ENCODE measurements around the gene HAUS1.

The HAUS1 gene

DNA sequence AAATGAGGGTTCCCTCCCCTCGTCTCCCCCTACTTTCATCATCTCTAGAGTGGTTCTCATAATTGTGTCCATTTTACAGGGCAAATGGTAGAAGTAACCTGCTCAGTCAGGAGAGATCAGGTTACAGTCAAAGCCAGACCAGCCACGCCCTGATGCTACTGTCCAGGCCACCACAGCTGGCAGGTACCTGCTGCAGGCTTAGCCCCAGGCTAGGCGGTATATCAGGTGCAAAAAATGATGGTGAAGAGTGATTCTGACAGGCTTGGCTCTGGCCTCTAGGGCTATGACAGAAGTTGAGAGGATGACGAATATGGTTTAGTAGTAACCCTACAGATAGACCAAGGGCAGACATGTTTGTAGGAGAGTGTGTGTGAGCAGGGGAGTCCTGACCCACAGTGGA, 67.1 kb downstream of the HAUS1 start:
- no peak for DNase-seq (ENCODE audit: low read depth)
- TF ChIP-seq, protein P1, sequence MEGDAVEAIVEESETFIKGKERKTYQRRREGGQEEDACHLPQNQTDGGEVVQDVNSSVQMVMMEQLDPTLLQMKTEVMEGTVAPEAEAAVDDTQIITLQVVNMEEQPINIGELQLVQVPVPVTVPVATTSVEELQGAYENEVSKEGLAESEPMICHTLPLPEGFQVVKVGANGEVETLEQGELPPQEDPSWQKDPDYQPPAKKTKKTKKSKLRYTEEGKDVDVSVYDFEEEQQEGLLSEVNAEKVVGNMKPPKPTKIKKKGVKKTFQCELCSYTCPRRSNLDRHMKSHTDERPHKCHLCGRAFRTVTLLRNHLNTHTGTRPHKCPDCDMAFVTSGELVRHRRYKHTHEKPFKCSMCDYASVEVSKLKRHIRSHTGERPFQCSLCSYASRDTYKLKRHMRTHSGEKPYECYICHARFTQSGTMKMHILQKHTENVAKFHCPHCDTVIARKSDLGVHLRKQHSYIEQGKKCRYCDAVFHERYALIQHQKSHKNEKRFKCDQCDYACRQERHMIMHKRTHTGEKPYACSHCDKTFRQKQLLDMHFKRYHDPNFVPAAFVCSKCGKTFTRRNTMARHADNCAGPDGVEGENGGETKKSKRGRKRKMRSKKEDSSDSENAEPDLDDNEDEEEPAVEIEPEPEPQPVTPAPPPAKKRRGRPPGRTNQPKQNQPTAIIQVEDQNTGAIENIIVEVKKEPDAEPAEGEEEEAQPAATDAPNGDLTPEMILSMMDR (IDR thresholded peaks at IDR 0.05; ENCODE audit: insufficient read depth, low read depth, low read length, missing control alignments) = no peak
- no peak overlapping the region for H3K4me3 ChIP-seq (ENCODE audit: low read length)

DNA sequence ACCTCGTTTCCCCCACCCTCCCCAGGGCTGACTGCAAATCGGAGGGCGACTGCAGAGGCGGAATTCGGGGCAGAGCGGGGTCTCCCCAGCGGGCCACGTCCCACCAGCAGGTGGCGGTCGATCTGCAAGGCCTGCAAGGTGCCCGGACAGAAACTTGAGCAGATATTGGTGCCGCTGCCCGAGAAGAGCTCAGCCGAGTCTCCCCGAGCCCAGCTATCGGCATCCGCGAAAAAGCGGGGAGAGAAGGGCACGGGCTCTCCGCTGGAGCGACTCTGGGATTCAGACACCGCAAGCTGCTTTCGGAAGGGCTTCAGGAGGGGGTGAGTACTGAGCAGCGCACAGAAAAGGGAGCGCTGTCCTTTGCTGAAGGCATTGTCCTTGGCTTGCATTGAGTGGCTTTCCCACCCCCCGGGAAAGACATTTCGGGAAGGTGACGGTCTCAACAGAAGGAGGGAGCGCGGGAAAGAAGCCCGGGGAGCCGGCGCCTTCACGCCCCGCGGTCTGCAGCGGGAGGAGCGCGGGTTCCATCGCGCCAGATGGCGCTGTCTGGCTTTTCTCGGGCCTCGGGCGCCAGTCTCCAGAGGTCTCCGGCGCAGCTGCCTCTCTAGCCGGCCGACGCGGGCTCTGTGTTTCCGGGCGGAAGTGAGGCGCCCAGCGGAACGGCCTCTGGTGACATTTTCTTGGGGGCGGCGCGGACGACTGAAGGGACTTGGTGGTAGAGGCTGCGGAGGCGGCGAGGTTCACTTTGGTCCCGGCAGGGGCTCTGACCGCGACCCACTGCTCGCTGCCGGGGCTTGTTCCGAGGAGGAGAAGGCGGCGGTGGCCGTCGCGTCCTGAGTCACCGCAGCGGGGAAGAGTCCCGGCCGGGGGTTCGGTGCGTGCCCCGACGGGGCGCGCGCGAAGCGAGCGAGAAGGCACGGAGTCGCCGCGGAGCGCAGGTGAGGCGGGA, 69.5 kb downstream of the HAUS1 start:
- TF ChIP-seq, protein P1 (IDR thresholded peaks at IDR 0.05; ENCODE audit: insufficient read depth, low read depth, low read length, missing control alignments) = peak; percentile 89
- peak; percentile 94 for DNase-seq (ENCODE audit: low read depth)
- H3K4me3 ChIP-seq (ENCODE audit: low read length) = peak overlapping the region; percentile 83

DNA sequence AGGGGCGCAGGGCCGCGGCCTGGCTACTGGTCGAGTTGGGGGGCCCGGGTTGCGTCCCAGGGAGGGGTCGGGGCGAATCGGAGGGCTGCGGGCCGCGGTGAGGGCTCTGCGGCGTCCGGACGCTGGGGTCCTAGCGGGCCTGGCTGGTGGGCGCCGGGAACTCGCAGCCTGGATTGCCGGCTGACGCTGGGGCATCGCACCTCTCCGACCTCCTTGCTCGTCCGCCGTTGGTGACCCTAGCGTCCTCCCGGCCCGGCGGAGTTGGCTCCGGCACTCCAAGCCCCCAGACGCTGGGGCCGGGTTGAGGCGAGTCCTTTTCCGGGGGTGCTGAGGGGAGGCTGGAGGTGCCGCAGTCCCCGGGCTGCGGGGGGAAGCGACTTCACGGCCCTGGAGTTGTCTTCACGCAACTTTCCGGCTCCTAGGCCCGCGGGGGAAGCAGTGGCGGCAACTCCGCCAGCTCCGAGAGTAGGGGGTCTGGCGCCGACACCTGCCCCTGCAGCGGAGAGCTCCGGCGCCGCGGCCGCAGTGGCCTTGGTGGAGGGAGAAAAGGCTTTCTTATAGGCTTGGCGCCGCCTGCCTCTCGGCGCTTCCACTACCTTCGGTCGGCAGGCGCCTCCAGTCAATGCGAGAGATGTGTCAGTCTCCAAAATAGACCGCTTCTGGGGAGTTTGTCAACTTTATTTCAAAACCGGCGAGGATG, 70.3 kb downstream of the HAUS1 start:
- TF ChIP-seq, protein P1 (IDR thresholded peaks at IDR 0.05; ENCODE audit: insufficient read depth, low read depth, low read length, missing control alignments) = peak; percentile 24
- peak overlapping the region; percentile 83 for H3K4me3 ChIP-seq (ENCODE audit: low read length)
- DNase-seq (ENCODE audit: low read depth) = peak; percentile 67

DNA sequence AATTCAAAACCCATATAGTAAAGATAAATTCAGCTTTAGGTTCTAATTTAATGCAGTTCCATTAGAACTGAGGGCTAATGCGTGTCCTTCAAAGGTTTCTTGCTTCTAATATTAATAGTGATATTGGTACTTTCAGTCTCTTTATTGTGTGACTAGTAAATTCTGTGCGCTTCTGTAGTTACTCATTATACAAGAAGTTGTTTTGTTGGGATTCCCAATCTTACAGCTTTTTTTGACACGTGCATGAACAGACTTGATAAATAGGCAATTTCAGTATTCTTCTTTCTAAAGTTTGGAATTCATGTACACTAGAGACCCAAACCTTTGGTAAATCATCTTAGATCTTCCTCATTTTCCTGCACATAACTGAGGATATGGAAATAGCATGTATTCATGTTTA, 71.8 kb downstream of the HAUS1 start:
- H3K4me3 ChIP-seq (ENCODE audit: low read length) = no peak overlapping the region
- TF ChIP-seq, protein P1 (IDR thresholded peaks at IDR 0.05; ENCODE audit: insufficient read depth, low read depth, low read length, missing control alignments) = no peak
- no peak for DNase-seq (ENCODE audit: low read depth)

Data from epithelial cell of esophagus (primary cell).